ENCODE results near the gene SRGAP3.

The SRGAP3 gene

GRCh38 chr3:9149566-9149965 lies 99.9 kb downstream of the SRGAP3 start:
- no peak for TF ChIP-seq CTCF (IDR thresholded peaks at IDR 0.05; ENCODE audit: extremely low read depth, missing control alignments)
- DNase-seq (ENCODE audit: low spot score), result no peak

- no peak for TF ChIP-seq CTCF (IDR thresholded peaks at IDR 0.05; ENCODE audit: extremely low read depth, missing control alignments)
- DNase-seq (ENCODE audit: low spot score), result no peak
These were observed 101.6 kb downstream of the SRGAP3 start for GRCh38 chr3:9147896-9148266.

GRCh38 chr3:9147215-9147895 lies 102.1 kb downstream of the SRGAP3 start:
- no peak for TF ChIP-seq CTCF (IDR thresholded peaks at IDR 0.05; ENCODE audit: extremely low read depth, missing control alignments)
- no peak for DNase-seq (ENCODE audit: low spot score)

GRCh38 chr3:9146367-9147071 lies 102.9 kb downstream of the SRGAP3 start:
- no peak for TF ChIP-seq CTCF (IDR thresholded peaks at IDR 0.05; ENCODE audit: extremely low read depth, missing control alignments)
- no peak for DNase-seq (ENCODE audit: low spot score)

- DNase-seq (ENCODE audit: low spot score), result no peak
- no peak for TF ChIP-seq CTCF (IDR thresholded peaks at IDR 0.05; ENCODE audit: extremely low read depth, missing control alignments)
These were observed 106.3 kb downstream of the SRGAP3 start for GRCh38 chr3:9143184-9143583.

GRCh38 chr3:9142362-9142761 lies 107.1 kb downstream of the SRGAP3 start:
- DNase-seq (ENCODE audit: low spot score), result no peak
- TF ChIP-seq CTCF (IDR thresholded peaks at IDR 0.05; ENCODE audit: extremely low read depth, missing control alignments), result no peak

GRCh38 chr3:9141928-9142289 lies 107.5 kb downstream of the SRGAP3 start:
- DNase-seq (ENCODE audit: low spot score), result no peak
- TF ChIP-seq CTCF (IDR thresholded peaks at IDR 0.05; ENCODE audit: extremely low read depth, missing control alignments), result no peak
